Immature natural killer cell (primary cell): ENCODE results near the gene PHYKPL. TPM values are rescaled to one million over a fixed set of nuclear protein-coding genes. Genes with fewer than 3 reads are reported as not detected.
A peak's percentile ranks its signal among the peaks of the same experiment; 100 is the strongest.

Experiments
- DNase-seq, 3 donors: peaks; one replicate each; pipeline ENCODE4 v3.0.0; 2022; ENCODE audit warnings: mixed read lengths in 1 of 3
- H3K27ac Mint-ChIP-seq, 6 donors: one replicate each; pipeline ENCODE4 v1.8.0; 2020; ENCODE audit warnings: mixed read lengths in 6 of 6, mild to moderate bottlenecking in 5 of 6, inconsistent platforms in 4 of 6, moderate library complexity in 3 of 6
- H3K27me3 Mint-ChIP-seq, 3 donors: one replicate each; pipeline ENCODE4 v1.8.0; 2020 to 2021; ENCODE audit warnings: low read depth in 3 of 3, mild to moderate bottlenecking in 3 of 3, mixed read lengths in 3 of 3, moderate library complexity in 3 of 3, inconsistent platforms in 1 of 3
- H3K36me3 Mint-ChIP-seq, 3 donors: one replicate each; pipeline ENCODE4 v1.8.0; 2020; ENCODE audit warnings: mixed read lengths in 3 of 3, inconsistent platforms in 2 of 3, mild to moderate bottlenecking in 2 of 3
- H3K4me1 Mint-ChIP-seq, 2 donors: one replicate each; pipeline ENCODE4 v1.8.0; 2020; ENCODE audit warnings: inconsistent platforms in 2 of 2, mild to moderate bottlenecking in 2 of 2, mixed read lengths in 2 of 2, moderate library complexity in 1 of 2
- H3K4me3 Mint-ChIP-seq, 5 donors: one replicate each; pipeline ENCODE4 v1.8.0; 2020; ENCODE audit warnings: mild to moderate bottlenecking in 5 of 5, mixed read lengths in 5 of 5, inconsistent platforms in 3 of 5, moderate library complexity in 3 of 5
- H3K9me3 Mint-ChIP-seq, 6 donors: one replicate each; pipeline ENCODE4 v1.8.0; 2020; ENCODE audit warnings: mild to moderate bottlenecking in 6 of 6, mixed read lengths in 6 of 6, inconsistent platforms in 4 of 6, moderate library complexity in 3 of 6
- polyA plus RNA-seq, 3 donors: library from polyadenylated mRNA; unstranded; fragments of 300-500 nt; fragmentation: Illumina TruSeq; gene quantifications; one replicate each; pipeline ENCODE4 v1.2.3, GENCODE V29; 2021

PHYKPL gene
- polyA plus RNA-seq, 3 donors from 2014 or later: 28.2 to 44.1 (median 33.3) TPM

- Mint-ChIP-seq H3K27ac (no peak overlapping the region), H3K9me3 (no peaks in the 10 kb centered on the region), H3K27me3 (peaks cover 8 to 18% (median 8%) of the 10 kb centered on the region in 3 donors), H3K4me3 (no peak overlapping the region), H3K36me3 (peaks cover 9 to 38% (median 10%) of the 10 kb centered on the region in 3 donors), H3K4me1 (peaks cover 39 to 47% of the 10 kb centered on the region in 2 donors)
- no peak for DNase-seq
These were observed 21.9 kb downstream of the PHYKPL start for GRCh38 chr5:178210686-178211085.

GRCh38 chr5:178210073-178210535 is 22.5 kb downstream of the PHYKPL start:
- peak overlapping the region in 3 of 6 donors; percentile 23 to 59 (median 59) for H3K27ac Mint-ChIP-seq
- peaks cover 42 to 45% of the 10 kb centered on the region in 2 donors for H3K4me1 Mint-ChIP-seq
- H3K4me3 Mint-ChIP-seq: no peak overlapping the region

GRCh38 chr5:178209334-178210072 is 23.1 kb downstream of the PHYKPL start:
- Mint-ChIP-seq H3K4me1 (peaks cover 41 to 44% of the 10 kb centered on the region in 2 donors), H3K27ac (peak overlapping the region in 3 of 6 donors; percentile 23 to 59 (median 40)), H3K36me3 (peaks cover 9 to 38% (median 10%) of the 10 kb centered on the region in 3 donors), H3K4me3 (no peak overlapping the region), H3K27me3 (peaks cover 7 to 22% (median 11%) of the 10 kb centered on the region in 3 donors), H3K9me3 (no peaks in the 10 kb centered on the region)
- no peak for DNase-seq

More at GRCh38 chr5:178210073-178210535, 22.5 kb downstream of the PHYKPL start:
- DNase-seq: no peak
- peaks cover 9 to 38% (median 10%) of the 10 kb centered on the region in 3 donors for H3K36me3 Mint-ChIP-seq
- H3K9me3 Mint-ChIP-seq: no peaks in the 10 kb centered on the region
- H3K27me3 Mint-ChIP-seq: peaks cover 7 to 22% (median 11%) of the 10 kb centered on the region in 3 donors

GRCh38 chr5:178208540-178209227 is 23.9 kb downstream of the PHYKPL start:
- Mint-ChIP-seq H3K9me3 (no peaks in the 10 kb centered on the region), H3K4me1 (peaks cover 42 to 44% of the 10 kb centered on the region in 2 donors), H3K27me3 (peaks cover 11 to 28% (median 19%) of the 10 kb centered on the region in 3 donors), H3K36me3 (peaks cover 9 to 33% (median 13%) of the 10 kb centered on the region in 3 donors), H3K4me3 (no peak overlapping the region), H3K27ac (peak overlapping the region in 2 of 6 donors; percentile 40 to 62)
- no peak for DNase-seq

GRCh38 chr5:178207917-178208280 is 24.7 kb downstream of the PHYKPL start:
- H3K27me3 Mint-ChIP-seq: peaks cover 11 to 27% (median 20%) of the 10 kb centered on the region in 3 donors
- peaks cover 9 to 28% (median 13%) of the 10 kb centered on the region in 3 donors for H3K36me3 Mint-ChIP-seq
- H3K27ac Mint-ChIP-seq: peak overlapping the region in 5 of 6 donors; percentile 3 to 38 (median 34)
- H3K4me3 Mint-ChIP-seq: no peak overlapping the region
- H3K4me1 Mint-ChIP-seq: peaks cover 40% of the 10 kb centered on the region in 2 donors
- DNase-seq: no peak
- H3K9me3 Mint-ChIP-seq: no peaks in the 10 kb centered on the region

GRCh38 chr5:178207183-178207916 is 25.3 kb downstream of the PHYKPL start:
- Mint-ChIP-seq H3K4me3 (peak overlapping the region in 3 of 5 donors; percentile 24 to 90 (median 42)), H3K9me3 (no peaks in the 10 kb centered on the region), H3K4me1 (peaks cover 40% of the 10 kb centered on the region in 2 donors), H3K27ac (peak overlapping the region in 5 of 6 donors; percentile 3 to 62 (median 55)), H3K27me3 (peaks cover 11 to 27% (median 17%) of the 10 kb centered on the region in 3 donors), H3K36me3 (peaks cover 9 to 28% (median 13%) of the 10 kb centered on the region in 3 donors)
- DNase-seq: no peak

- H3K36me3 Mint-ChIP-seq: peaks cover 8 to 27% (median 13%) of the 10 kb centered on the region in 3 donors
- peak overlapping the region; percentile 74 to 90 (median 79) for H3K4me3 Mint-ChIP-seq
- H3K27ac Mint-ChIP-seq: peak overlapping the region; percentile 62 to 96 (median 82)
- no peak for DNase-seq
- no peaks in the 10 kb centered on the region for H3K9me3 Mint-ChIP-seq
- peaks cover 40% of the 10 kb centered on the region in 2 donors for H3K4me1 Mint-ChIP-seq
- peaks cover 8 to 27% (median 17%) of the 10 kb centered on the region in 3 donors for H3K27me3 Mint-ChIP-seq
These were observed 26.2 kb downstream of the PHYKPL start for GRCh38 chr5:178206166-178207101.

- Mint-ChIP-seq H3K4me3 (peak overlapping the region; percentile 74 to 90 (median 79)), H3K9me3 (no peaks in the 10 kb centered on the region), H3K4me1 (peaks cover 38 to 40% of the 10 kb centered on the region in 2 donors), H3K36me3 (peaks cover 5 to 23% (median 13%) of the 10 kb centered on the region in 3 donors), H3K27ac (peak overlapping the region; percentile 62 to 96 (median 82)), H3K27me3 (peaks cover 8 to 23% (median 17%) of the 10 kb centered on the region in 3 donors)
- no peak for DNase-seq
These were observed 26.9 kb downstream of the PHYKPL start for GRCh38 chr5:178205749-178206047.

- H3K36me3 Mint-ChIP-seq: peaks cover 1 to 17% (median 8%) of the 10 kb centered on the region in 3 donors
- no peaks in the 10 kb centered on the region for H3K9me3 Mint-ChIP-seq
- H3K27ac Mint-ChIP-seq: peak overlapping the region; percentile 62 to 96 (median 82)
- peak; percentile 62 to 70 (median 67) for DNase-seq
- peaks cover 38 to 40% of the 10 kb centered on the region in 2 donors for H3K4me1 Mint-ChIP-seq
- peak overlapping the region; percentile 79 to 100 (median 98) for H3K4me3 Mint-ChIP-seq
- H3K27me3 Mint-ChIP-seq: peaks cover 8 to 23% (median 17%) of the 10 kb centered on the region in 3 donors
These were observed 27.5 kb downstream of the PHYKPL start for GRCh38 chr5:178204935-178205748.

GRCh38 chr5:178204182-178204934 is 28.2 kb downstream of the PHYKPL start, which contains the start of gene HNRNPAB:
Gene HNRNPAB, plus strand, starts transcription at chr5:178204533. Its CDS starts 305 bp downstream, at chr5:178204838.
- Mint-ChIP-seq H3K27ac (peak within 1 kb of the TSS; percentile 94 to 99 (median 96)), H3K36me3 (peaks cover 0 to 11% (median 7%) of the 10 kb centered on the region in 3 donors), H3K4me3 (peak within 1 kb of the TSS; percentile 98 to 100 (median 98)), H3K4me1 (peaks cover 38 to 39% of the 10 kb centered on the region in 2 donors), H3K9me3 (no peaks in the 10 kb centered on the region), H3K27me3 (peaks cover 8 to 20% (median 17%) of the 10 kb centered on the region in 3 donors)
- DNase-seq: peak; percentile 95 to 96 (median 96)

GRCh38 chr5:178203670-178204181 is 28.9 kb downstream of the PHYKPL start:
- peaks cover 34% of the 10 kb centered on the region in 2 donors for H3K4me1 Mint-ChIP-seq
- H3K36me3 Mint-ChIP-seq: peaks cover 0 to 7% (median 7%) of the 10 kb centered on the region in 3 donors
- DNase-seq: no peak
- no peaks in the 10 kb centered on the region for H3K9me3 Mint-ChIP-seq
- H3K4me3 Mint-ChIP-seq: peak overlapping the region; percentile 98 to 100 (median 98)
- peaks cover 8 to 20% (median 18%) of the 10 kb centered on the region in 3 donors for H3K27me3 Mint-ChIP-seq
- H3K27ac Mint-ChIP-seq: peak overlapping the region in 3 of 6 donors; percentile 94 to 97 (median 96)
